ENCODE results near the gene FAM117A. TPM values are rescaled to one million over a fixed set of nuclear protein-coding genes. Genes with fewer than 3 reads are reported as not detected.

FAM117A gene
- total RNA-seq, 2 experiments from 2014 or later = 17.7 TPM

DNA sequence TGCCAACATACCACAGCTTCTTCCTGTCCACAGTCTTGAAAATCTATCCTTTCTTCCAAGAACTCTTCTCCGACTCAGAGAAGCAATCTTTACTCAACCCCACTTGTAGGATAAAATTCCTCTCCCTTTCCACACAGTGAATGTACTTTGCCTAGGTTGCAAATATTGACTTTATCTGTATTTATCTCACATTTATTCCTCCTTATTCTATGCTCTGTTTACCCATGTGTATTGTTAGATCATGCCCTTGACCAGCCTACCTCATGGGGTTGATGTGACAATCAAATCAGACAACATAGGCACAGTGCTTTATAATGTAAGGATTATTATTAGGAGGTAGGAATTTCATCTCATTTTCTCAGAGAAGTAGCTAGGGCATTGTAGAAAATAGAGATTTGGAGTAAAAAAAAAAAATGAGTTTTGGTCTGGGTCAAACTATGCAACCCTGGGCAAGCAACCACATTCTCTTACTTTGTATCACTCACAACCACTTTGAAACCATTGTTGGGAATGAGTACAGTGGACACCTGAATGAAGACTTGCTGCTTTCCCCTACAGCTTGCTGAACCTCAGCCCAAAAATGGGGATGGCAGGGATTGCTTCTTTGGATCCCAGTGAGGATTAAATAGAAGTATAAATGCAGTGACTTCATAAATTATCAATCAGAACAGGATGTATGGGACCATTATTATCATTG, 47.1 kb downstream of the FAM117A start:
- Mint-ChIP-seq H3K9me3 (no peaks in the 10 kb centered on the region), H3K4me1 (ENCODE audit: low read depth) (peaks cover 37% of the 10 kb centered on the region), H3K36me3 (ENCODE audit: low read depth) (peaks cover 22% of the 10 kb centered on the region), H3K27ac (peak overlapping the region; percentile 77), H3K4me3 (no peak overlapping the region), H3K27me3 (ENCODE audit: low read depth) (no peaks in the 10 kb centered on the region)
- CTCF ChIA-PET = interaction anchor here (0.8 to 2.7 kb wide), 5 partner anchors 8 to 149 kb away, joined by 3 to 8 read pairs (median 5); no protein-coding TSS in a partner anchor
- DNase-seq = no peak
- intact Hi-C loops (cut with micrococcal nuclease) = loop anchor here (1.0 kb wide), 1 partner anchor 22 kb away; no protein-coding TSS in a partner anchor

DNA sequence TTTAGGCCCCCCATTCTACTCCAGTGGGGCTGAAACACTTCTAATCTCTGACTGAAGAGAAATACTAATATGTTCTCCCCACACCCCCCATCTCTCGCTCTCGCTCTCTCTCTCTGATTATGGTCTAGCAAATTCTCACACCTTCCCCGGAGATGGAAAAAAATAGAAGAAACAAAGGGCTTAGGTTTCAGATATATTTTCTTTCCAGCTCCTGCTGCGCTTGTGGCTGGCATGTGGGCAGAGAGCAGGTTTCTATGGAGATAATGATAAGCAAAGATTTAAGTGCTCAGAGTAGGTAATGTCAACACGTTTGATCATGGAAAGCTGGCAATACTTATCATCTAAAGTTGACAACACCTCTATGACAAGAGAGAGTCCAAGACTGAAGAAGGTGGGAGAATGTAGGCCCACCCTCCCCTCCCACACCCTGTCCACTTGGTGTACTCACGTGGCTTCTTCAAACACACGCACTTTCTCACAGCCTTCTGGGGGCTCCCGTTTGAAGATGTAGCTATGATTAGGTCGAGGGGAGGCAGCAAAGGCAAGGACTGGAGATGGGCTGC, 48.1 kb downstream of the FAM117A start:
- Mint-ChIP-seq H3K27me3 (ENCODE audit: low read depth) (no peaks in the 10 kb centered on the region), H3K4me1 (ENCODE audit: low read depth) (peaks cover 37% of the 10 kb centered on the region), H3K27ac (peak overlapping the region; percentile 77), H3K36me3 (ENCODE audit: low read depth) (peaks cover 27% of the 10 kb centered on the region), H3K4me3 (no peak overlapping the region), H3K9me3 (no peaks in the 10 kb centered on the region)
- intact Hi-C loops (cut with micrococcal nuclease) = loop anchor here (1.0 kb wide), 2 partner anchors 34 to 49 kb away; partner anchors contain the start of gene FAM117A
- CTCF ChIA-PET = interaction anchor here (1.0 to 2.7 kb wide), 12 partner anchors 10 to 159 kb away, joined by 3 to 13 read pairs (median 4); partner anchors contain the start of gene FAM117A
- peak; percentile 46 for DNase-seq

DNA sequence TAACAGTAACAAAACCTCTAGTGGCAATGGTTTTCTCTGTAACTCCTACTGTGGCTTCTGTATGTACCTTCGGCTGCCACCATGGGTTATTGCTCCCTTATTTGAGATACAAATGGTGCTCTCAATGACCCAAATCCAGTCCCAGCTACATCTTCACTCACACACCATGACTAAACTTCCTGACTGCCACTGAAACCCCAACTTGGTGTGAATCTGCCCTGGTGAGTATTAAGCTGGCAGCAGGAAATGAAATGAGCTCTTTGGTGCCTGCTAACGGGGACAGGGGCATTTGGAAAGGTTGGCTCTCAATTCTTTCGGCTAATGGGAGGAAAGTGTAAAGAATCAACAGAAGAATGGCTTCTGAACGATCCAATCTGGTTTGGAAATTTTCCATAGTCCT, 48.7 kb downstream of the FAM117A start:
- intact Hi-C loops (cut with micrococcal nuclease) = loop anchor here (1.0 kb wide), 2 partner anchors 34 to 49 kb away; partner anchors contain the start of gene FAM117A
- H3K4me1 Mint-ChIP-seq (ENCODE audit: low read depth) = peaks cover 37% of the 10 kb centered on the region
- peaks cover 27% of the 10 kb centered on the region for H3K36me3 Mint-ChIP-seq (ENCODE audit: low read depth)
- CTCF ChIA-PET = interaction anchor here (1.0 to 2.7 kb wide), 13 partner anchors 9 to 158 kb away, joined by 3 to 13 read pairs (median 4); partner anchors contain the start of gene FAM117A
- peak; percentile 57 for DNase-seq
- no peak overlapping the region for H3K4me3 Mint-ChIP-seq
- peak overlapping the region; percentile 77 for H3K27ac Mint-ChIP-seq
- H3K27me3 Mint-ChIP-seq (ENCODE audit: low read depth) = no peaks in the 10 kb centered on the region
- H3K9me3 Mint-ChIP-seq = no peaks in the 10 kb centered on the region

DNA sequence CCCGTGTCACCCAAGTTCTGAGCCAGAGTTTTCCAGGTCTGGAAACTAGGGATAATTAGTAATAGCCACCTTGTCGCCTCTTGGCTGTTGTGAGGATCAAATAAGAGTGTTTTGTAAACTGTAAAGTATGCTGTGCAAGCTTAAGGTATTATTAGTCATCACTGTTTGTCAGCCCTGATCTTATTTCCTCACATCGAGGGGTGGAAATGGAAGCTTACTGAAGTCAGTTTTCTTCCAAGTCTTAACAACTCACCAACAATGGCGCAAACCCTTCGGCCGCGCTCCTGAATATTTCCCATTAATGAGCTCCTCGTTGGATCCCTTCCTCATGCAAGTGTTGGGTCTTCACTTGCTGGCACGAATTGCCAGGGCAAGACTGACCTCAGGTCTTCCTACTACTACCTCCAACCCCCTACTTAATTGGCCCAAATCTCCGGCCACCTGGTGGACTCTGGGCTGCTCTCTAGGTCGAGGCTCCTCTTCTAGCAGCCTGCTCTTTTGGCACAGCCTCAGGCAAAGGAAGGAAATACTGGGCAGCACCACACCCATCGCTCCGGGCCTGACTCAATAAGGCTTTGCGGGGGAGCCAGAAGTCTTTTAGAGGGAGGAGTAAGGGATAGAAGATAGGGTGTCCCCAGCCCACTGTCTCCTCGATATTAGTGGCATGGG, 55.3 kb downstream of the FAM117A start:
- Mint-ChIP-seq H3K4me1 (ENCODE audit: low read depth) (peaks cover 34% of the 10 kb centered on the region), H3K27ac (peak overlapping the region; percentile 98), H3K27me3 (ENCODE audit: low read depth) (no peaks in the 10 kb centered on the region), H3K36me3 (ENCODE audit: low read depth) (peaks cover 11% of the 10 kb centered on the region), H3K9me3 (no peaks in the 10 kb centered on the region), H3K4me3 (peak overlapping the region; percentile 84)
- peak; percentile 20 for DNase-seq
- CTCF ChIA-PET = interaction anchor here (0.7 to 9.9 kb wide), 26 partner anchors 8 to 253 kb away, joined by 3 to 71 read pairs (median 6); partner anchors contain the start of gene FAM117A
- intact Hi-C loops (cut with micrococcal nuclease) = loop anchor here (1.0 to 5.0 kb wide), 10 partner anchors 12 to 211 kb away; partner anchors contain the start of genes FAM117A, KAT7 and NGFR

DNA sequence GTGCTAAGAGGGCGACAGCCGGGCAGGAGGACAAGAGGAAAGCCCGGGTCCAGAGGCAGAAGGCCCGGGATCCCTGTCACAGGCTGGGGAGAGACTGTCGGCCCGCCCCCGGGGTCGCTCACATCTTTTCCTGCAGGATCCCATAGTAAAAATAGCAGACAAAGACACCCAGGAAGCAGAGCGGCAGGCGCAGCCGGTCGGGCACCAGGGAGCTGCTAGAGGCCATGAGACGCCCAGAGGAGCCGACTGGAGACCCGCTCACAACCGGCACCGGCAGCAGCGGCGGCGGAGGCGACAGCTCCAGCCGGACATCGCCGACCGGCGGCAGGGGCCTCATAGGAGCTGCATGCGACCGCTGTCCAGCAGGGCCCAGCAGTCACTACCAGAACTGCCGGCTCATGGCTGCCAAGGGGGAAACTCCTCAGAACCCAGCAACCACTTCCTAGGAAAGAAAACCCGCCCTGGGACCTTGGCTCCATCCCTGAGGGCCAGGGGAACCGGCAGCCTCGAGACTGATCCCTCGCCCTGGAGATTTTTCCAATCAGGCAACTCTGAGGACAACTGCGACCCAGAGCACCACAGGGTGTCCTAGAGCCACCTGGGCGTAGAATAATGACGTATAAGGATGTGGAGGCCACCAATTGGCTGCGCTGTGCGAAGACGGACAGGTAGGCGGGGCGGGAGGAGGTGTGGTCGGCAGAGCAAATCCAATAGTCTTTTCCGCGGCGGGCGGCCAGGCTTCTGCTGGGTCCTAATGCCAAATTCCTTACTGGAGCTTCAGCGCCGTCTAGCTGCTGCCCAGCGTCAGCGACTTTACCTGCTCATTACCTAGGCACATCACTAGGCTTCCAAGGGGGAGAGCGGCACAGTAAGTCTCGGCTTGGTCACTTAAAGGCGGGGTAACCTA, 56.1 kb downstream of the FAM117A start, which contains the start of gene SLC35B1:
Gene SLC35B1, minus strand, starts transcription at position 357 of the 907 bp plus-strand sequence. Its CDS starts 131 bp downstream, at position 226.
- no peaks in the 10 kb centered on the region for H3K9me3 Mint-ChIP-seq
- peaks cover 14% of the 10 kb centered on the region for H3K36me3 Mint-ChIP-seq (ENCODE audit: low read depth)
- H3K27ac Mint-ChIP-seq = peak within 1 kb of the TSS; percentile 98
- peak; percentile 99 for DNase-seq
- CTCF ChIA-PET = interaction anchor here (0.7 to 9.9 kb wide), 27 partner anchors 9 to 252 kb away, joined by 3 to 71 read pairs (median 6); partner anchors contain the start of gene FAM117A
- peak within 1 kb of the TSS; percentile 84 for H3K4me3 Mint-ChIP-seq
- intact Hi-C loops (cut with micrococcal nuclease) = loop anchor here (1.0 to 5.0 kb wide), 10 partner anchors 12 to 211 kb away; partner anchors contain the start of genes FAM117A, KAT7 and NGFR
- H3K4me1 Mint-ChIP-seq (ENCODE audit: low read depth) = peaks cover 36% of the 10 kb centered on the region
- no peaks in the 10 kb centered on the region for H3K27me3 Mint-ChIP-seq (ENCODE audit: low read depth)

DNA sequence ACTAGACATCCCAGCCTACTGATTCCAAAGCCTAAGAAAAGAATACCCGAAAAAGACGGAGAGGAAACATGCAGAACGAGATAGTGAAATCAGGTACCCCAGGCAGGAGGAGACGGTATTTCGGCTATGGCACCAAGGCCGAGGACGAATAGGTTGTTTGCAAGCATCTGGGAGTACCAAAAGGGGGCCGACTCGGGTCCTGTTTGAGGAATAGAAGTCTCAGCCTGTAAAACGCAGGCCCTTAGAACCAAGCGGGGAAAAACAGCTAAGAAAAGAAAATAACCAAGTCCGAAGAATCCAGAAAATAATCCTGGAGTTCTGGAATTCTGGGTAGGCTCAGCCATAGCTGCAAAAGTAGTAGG, 56.7 kb downstream of the FAM117A start:
- Mint-ChIP-seq H3K4me3 (peak overlapping the region; percentile 84), H3K27me3 (ENCODE audit: low read depth) (no peaks in the 10 kb centered on the region), H3K9me3 (no peaks in the 10 kb centered on the region), H3K27ac (peak overlapping the region; percentile 98), H3K4me1 (ENCODE audit: low read depth) (peaks cover 36% of the 10 kb centered on the region), H3K36me3 (ENCODE audit: low read depth) (peaks cover 14% of the 10 kb centered on the region)
- DNase-seq = peak; percentile 47
- CTCF ChIA-PET = interaction anchor here (0.7 to 9.9 kb wide), 15 partner anchors 9 to 149 kb away, joined by 3 to 71 read pairs (median 6); partner anchors contain the start of gene FAM117A
- intact Hi-C loops (cut with micrococcal nuclease) = loop anchor here (5.0 kb wide), 1 partner anchor 210 kb away; the partner anchor contains the start of gene NGFR

DNA sequence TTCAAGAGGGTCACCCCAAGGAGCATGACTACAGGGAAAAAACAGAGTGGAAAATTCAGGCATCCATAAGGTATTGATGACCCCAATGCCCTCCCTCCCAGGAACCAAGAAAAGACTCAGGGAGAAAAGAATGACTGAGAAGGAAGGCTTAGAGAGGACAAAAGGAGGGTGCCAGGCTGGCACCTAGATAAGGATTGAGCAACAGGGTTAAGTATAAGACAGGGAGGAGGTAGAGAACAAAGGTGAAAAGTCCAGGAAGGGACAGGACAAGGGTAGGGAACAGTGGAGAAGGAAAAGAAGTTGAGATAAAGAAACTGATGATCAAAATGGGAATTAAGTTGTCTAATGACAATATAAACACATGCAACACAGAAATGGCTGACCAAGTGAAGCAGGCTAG, 58.7 kb downstream of the FAM117A start:
- intact Hi-C loops (cut with micrococcal nuclease) = loop anchor here (5.0 kb wide), 1 partner anchor 208 kb away; the partner anchor contains the start of gene NGFR
- CTCF ChIA-PET = interaction anchor here (0.5 to 9.9 kb wide), 4 partner anchors 9 to 175 kb away, joined by 3 to 71 read pairs (median 14); no protein-coding TSS in a partner anchor
- H3K36me3 Mint-ChIP-seq (ENCODE audit: low read depth) = peaks cover 14% of the 10 kb centered on the region
- H3K27ac Mint-ChIP-seq = no peak overlapping the region
- no peak overlapping the region for H3K4me3 Mint-ChIP-seq
- H3K27me3 Mint-ChIP-seq (ENCODE audit: low read depth) = no peaks in the 10 kb centered on the region
- H3K4me1 Mint-ChIP-seq (ENCODE audit: low read depth) = peaks cover 36% of the 10 kb centered on the region
- H3K9me3 Mint-ChIP-seq = no peaks in the 10 kb centered on the region
- no peak for DNase-seq

DNA sequence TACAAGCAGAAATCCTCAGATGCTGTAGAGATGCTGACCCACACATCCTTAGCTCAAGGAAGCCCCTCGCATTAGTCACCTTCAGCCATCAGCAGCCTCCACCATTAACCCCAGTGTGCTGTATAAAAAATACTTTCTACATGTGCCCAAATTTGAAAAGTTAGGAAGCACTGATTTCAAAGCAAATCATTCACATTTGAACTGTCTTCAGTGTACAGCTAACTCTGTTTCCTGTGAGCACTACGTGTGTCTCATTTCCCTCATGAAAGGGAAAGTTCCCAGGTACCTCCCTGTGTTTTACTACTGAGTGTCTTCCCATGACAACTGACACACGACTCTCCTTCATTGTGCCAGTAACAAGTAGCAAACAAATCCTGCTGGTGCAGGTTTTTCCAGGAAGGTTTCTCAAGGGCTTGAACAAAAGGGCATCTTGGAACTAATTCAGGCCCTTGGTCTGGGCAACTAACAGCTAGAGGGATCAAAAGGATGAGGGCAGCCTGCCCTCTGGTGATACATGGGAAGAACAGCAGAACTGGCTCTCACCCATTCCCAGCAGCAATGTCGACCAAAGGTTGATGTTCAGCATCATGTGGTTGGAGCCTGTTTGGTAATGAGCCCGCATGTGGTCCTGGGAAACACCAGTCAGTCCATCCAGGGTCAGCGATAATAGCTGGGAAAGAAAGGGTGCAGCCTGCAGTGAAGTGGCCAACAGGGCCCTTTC, 60.2 kb downstream of the FAM117A start:
- CTCF ChIA-PET = interaction anchor here (0.6 to 9.9 kb wide), 7 partner anchors 8 to 147 kb away, joined by 3 to 71 read pairs (median 4); partner anchors contain the start of gene NXPH3
- H3K4me3 Mint-ChIP-seq = no peak overlapping the region
- peaks cover 15% of the 10 kb centered on the region for H3K36me3 Mint-ChIP-seq (ENCODE audit: low read depth)
- peaks cover 29% of the 10 kb centered on the region for H3K4me1 Mint-ChIP-seq (ENCODE audit: low read depth)
- H3K27me3 Mint-ChIP-seq (ENCODE audit: low read depth) = no peaks in the 10 kb centered on the region
- intact Hi-C loops (cut with micrococcal nuclease) = no loop called here
- no peaks in the 10 kb centered on the region for H3K9me3 Mint-ChIP-seq
- DNase-seq = peak; percentile 42
- H3K27ac Mint-ChIP-seq = peak overlapping the region; percentile 82

DNA sequence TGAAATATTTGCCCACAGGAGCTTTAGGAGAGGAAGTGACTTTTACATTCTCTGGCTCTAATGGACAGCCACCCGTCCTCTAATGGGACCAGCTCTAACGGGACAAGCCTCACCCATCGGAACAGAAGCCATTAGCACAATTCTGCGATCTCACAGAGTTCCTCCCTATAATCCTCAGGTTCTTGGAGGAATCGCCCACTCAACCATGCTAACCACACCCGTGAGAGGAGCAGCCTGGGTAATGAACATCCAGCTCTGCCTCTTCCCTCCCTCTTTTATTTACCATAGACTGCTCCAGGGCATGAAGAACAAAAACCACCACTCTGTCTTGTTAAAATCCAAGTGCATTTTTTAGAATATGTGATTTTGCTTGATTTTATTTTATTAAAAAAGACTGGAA, 63.0 kb downstream of the FAM117A start:
- CTCF ChIA-PET = interaction anchor here (0.7 to 15.1 kb wide), 4 partner anchors 8 to 127 kb away, joined by 3 to 232 read pairs (median 4); partner anchors contain the start of gene NXPH3
- peaks cover 21% of the 10 kb centered on the region for H3K4me1 Mint-ChIP-seq (ENCODE audit: low read depth)
- H3K27ac Mint-ChIP-seq = no peak overlapping the region
- peaks cover 15% of the 10 kb centered on the region for H3K36me3 Mint-ChIP-seq (ENCODE audit: low read depth)
- DNase-seq = no peak
- H3K9me3 Mint-ChIP-seq = no peaks in the 10 kb centered on the region
- H3K27me3 Mint-ChIP-seq (ENCODE audit: low read depth) = no peaks in the 10 kb centered on the region
- intact Hi-C loops (cut with micrococcal nuclease) = no loop called here
- H3K4me3 Mint-ChIP-seq = no peak overlapping the region

DNA sequence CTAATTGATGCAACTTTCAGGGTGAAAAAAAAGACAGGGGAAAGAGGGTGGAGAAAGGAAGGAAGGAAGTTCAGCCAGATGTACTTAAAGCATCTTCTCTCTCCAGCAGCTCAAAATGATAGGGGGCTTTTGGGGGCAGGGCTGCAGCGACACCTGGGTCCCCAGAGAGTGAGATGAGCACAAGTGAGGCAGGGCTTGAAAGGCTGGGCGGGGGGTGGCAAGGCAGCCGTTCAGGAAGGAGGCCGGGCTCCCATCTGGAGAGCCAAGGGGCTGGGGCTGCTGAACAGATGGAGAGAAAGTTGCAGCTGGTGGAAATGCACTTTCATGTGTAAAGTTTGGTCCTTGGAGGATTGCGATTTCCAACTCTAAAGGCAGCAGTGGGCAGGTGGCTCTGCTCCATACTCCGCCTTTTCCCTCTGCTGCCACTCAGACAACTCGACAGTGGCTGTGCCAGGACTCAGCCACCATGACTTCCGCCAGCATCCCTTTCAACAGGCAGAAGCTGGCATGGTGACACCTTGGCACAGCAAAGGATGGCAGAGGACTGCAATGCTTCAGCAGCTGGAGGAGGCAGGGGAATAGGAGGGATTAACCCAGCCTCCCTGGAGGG, 63.9 kb downstream of the FAM117A start:
- H3K27me3 Mint-ChIP-seq (ENCODE audit: low read depth) = no peaks in the 10 kb centered on the region
- H3K36me3 Mint-ChIP-seq (ENCODE audit: low read depth) = peaks cover 12% of the 10 kb centered on the region
- intact Hi-C loops (cut with micrococcal nuclease) = loop anchor here (5.0 kb wide), 1 partner anchor 288 kb away; the partner anchor contains the start of gene PHB1
- H3K9me3 Mint-ChIP-seq = no peaks in the 10 kb centered on the region
- no peak overlapping the region for H3K4me3 Mint-ChIP-seq
- peaks cover 24% of the 10 kb centered on the region for H3K4me1 Mint-ChIP-seq (ENCODE audit: low read depth)
- H3K27ac Mint-ChIP-seq = peak overlapping the region; percentile 4
- CTCF ChIA-PET = interaction anchor here (1.0 to 15.1 kb wide), 5 partner anchors 9 to 143 kb away, joined by 3 to 232 read pairs (median 9); partner anchors contain the start of gene NXPH3
- no peak for DNase-seq
